IMR-90 (cell line): ENCODE measurements around the gene ZFHX3. TPM values are rescaled to one million over a fixed set of nuclear protein-coding genes. Genes with fewer than 3 reads are reported as not detected.

Source experiments
- ATAC-seq: fragments of 200-7000 bp; cut with Tn5 transposase; 2 replicates; pipeline ENCODE4 v1.9.1; 2020; ENCODE audit warnings: low read depth, mild to moderate bottlenecking, moderate library complexity
- BruUV-seq: library from RNA; stranded (reverse); fragments of 400-500 nt; replicated peaks from 2 replicates; lab custom pipeline; 2021; lab: Mats Ljungman, UMichigan
- CTCF ChIA-PET: fragments of 300-600 bp; formaldehyde crosslinking; extraction: SDS; loops from one replicate; lab custom pipeline; 2021; ENCODE audit warnings: antibody characterized with exemption; lab: Yijun Ruan, JAX
- POLR2A ChIA-PET: fragments of 300-600 bp; sonication (Branson Sonifier 250); formaldehyde crosslinking; loops from one replicate; lab custom pipeline; 2022; ENCODE audit warnings: antibody characterized with exemption; ENCODE audit not compliant: unreplicated experiment; lab: Charles Lee
- DNase-seq: peaks from one replicate; pipeline ENCODE4 v3.0.0; 2013
- H2AFZ ChIP-seq: replicated peaks from 2 replicates; pipeline ENCODE3; 2013; ENCODE audit warnings: low read length, mild to moderate bottlenecking; ENCODE audit not compliant: poor library complexity
- H2AK5ac ChIP-seq: 2 replicates; pipeline ENCODE4 v1.6.1; 2013; ENCODE audit warnings: low read depth, low read length, inconsistent platforms
- H2AK9ac ChIP-seq: replicated peaks from 2 replicates; pipeline ENCODE3; 2013; ENCODE audit warnings: mild to moderate bottlenecking, low read depth, low read length, moderate library complexity; ENCODE audit not compliant: poor library complexity
- H2BK120ac ChIP-seq: 2 replicates; pipeline ENCODE4 v1.6.1; 2013; ENCODE audit warnings: low read depth, low read length, inconsistent platforms
- H2BK15ac ChIP-seq: 3 replicates; pipeline ENCODE4 v1.6.1; 2013; ENCODE audit warnings: low read depth, low read length, inconsistent platforms
- H2BK20ac ChIP-seq: 2 replicates; pipeline ENCODE4 v1.6.1; 2013; ENCODE audit warnings: low read depth, mild to moderate bottlenecking, inconsistent platforms, low read length, moderate library complexity
- H2BK5ac ChIP-seq: 2 replicates; pipeline ENCODE4 v1.6.1; 2013; ENCODE audit warnings: mild to moderate bottlenecking, low read depth, low read length, inconsistent platforms; ENCODE audit not compliant: poor library complexity, severe bottlenecking
- H3K14ac ChIP-seq: replicated peaks from 2 replicates; pipeline ENCODE4 v1.6.1; 2013; ENCODE audit warnings: low read depth, low read length, inconsistent platforms
- H3K18ac ChIP-seq: 2 replicates; pipeline ENCODE4 v1.6.1; 2013; ENCODE audit warnings: low read depth, low read length, control low read depth
- H3K23ac ChIP-seq: 2 replicates; pipeline ENCODE4 v1.6.1; 2013; ENCODE audit warnings: low read depth, low read length, inconsistent platforms
- H3K27ac ChIP-seq: 2 replicates; pipeline ENCODE4 v1.5.1; 2013; ENCODE audit warnings: mild to moderate bottlenecking, control low read depth, low read length; ENCODE audit not compliant: insufficient read depth
- H3K27me3 ChIP-seq: 2 replicates; pipeline ENCODE4 v1.6.1; 2013; ENCODE audit warnings: low read length; ENCODE audit not compliant: control insufficient read depth, insufficient read depth
- H3K36me3 ChIP-seq: 2 replicates; pipeline ENCODE4 v1.6.1; 2013; ENCODE audit warnings: low read length, mixed read lengths; ENCODE audit not compliant: control insufficient read depth, insufficient read depth
- H3K4ac ChIP-seq: 2 replicates; pipeline ENCODE4 v1.6.1; 2013; ENCODE audit warnings: low read depth, low read length, inconsistent platforms
- H3K4me1 ChIP-seq: 2 replicates; pipeline ENCODE4 v1.6.1; 2013; ENCODE audit warnings: low read length, mixed read lengths; ENCODE audit not compliant: control insufficient read depth, insufficient read depth
- H3K4me2 ChIP-seq: 2 replicates; pipeline ENCODE4 v1.6.1; 2013; ENCODE audit warnings: low read depth, mild to moderate bottlenecking, control low read depth, low read length, moderate library complexity
- H3K4me3 ChIP-seq: 2 replicates; pipeline ENCODE4 v1.5.1; 2013; ENCODE audit warnings: low read depth, mild to moderate bottlenecking, control low read depth, low read length, moderate library complexity; ENCODE audit not compliant: insufficient read depth
- H3K56ac ChIP-seq: 2 replicates; pipeline ENCODE4 v1.6.1; 2013; ENCODE audit warnings: low read length, inconsistent platforms; ENCODE audit not compliant: insufficient read depth; ENCODE audit errors: extremely low read depth
- H3K79me1 ChIP-seq, 2 experiments: 2 replicates each; pipeline ENCODE4 v1.6.1; 2013; ENCODE audit warnings: low read length in 2 of 2, inconsistent platforms in 1 of 2, low read depth in 1 of 2
- H3K9ac ChIP-seq: 2 replicates; pipeline ENCODE4 v1.6.1; 2013; ENCODE audit warnings: low read depth, low read length, control low read depth
- H3K9me1 ChIP-seq: 2 replicates; pipeline ENCODE4 v1.6.1; 2013; ENCODE audit warnings: low read length, inconsistent platforms; ENCODE audit not compliant: insufficient read depth
- H3K9me3 ChIP-seq: 2 replicates; pipeline ENCODE4 v1.6.1; 2013; ENCODE audit warnings: low read length; ENCODE audit not compliant: control insufficient read depth, insufficient read depth
- H4K20me1 ChIP-seq: 2 replicates; pipeline ENCODE4 v1.6.1; 2013; ENCODE audit warnings: low read length, inconsistent platforms; ENCODE audit not compliant: insufficient read depth
- H4K5ac ChIP-seq: 2 replicates; pipeline ENCODE4 v1.6.1; 2013; ENCODE audit warnings: mild to moderate bottlenecking, low read depth, low read length, control low read depth
- H4K8ac ChIP-seq, 2 experiments: 2 replicates each; pipeline ENCODE4 v1.6.1; 2013; ENCODE audit warnings: low read depth in 2 of 2, low read length in 2 of 2, control low read depth in 1 of 2, inconsistent platforms in 1 of 2
- H4K91ac ChIP-seq: 2 replicates; pipeline ENCODE4 v1.6.1; 2013; ENCODE audit warnings: low read depth, low read length, inconsistent platforms; ENCODE audit not compliant: insufficient read depth
- CEBPB ChIP-seq: IDR thresholded peaks from 2 replicates; pipeline ENCODE4 v1.6.1; 2012; ENCODE audit warnings: low read depth, low read length, improper control_type of control experiment
- CHD1 ChIP-seq: IDR thresholded peaks from 2 replicates; pipeline ENCODE4 v1.6.1; 2012; ENCODE audit warnings: low read depth, low read length, improper control_type of control experiment
- FOS ChIP-seq: fragments of 150-350 bp; IDR thresholded peaks from 2 replicates; pipeline ENCODE4 v1.6.1; 2016; ENCODE audit warnings: low read depth, low read length
- MAFK ChIP-seq: IDR thresholded peaks from 2 replicates; pipeline ENCODE4 v1.6.1; 2012; ENCODE audit warnings: low read depth, low read length, improper control_type of control experiment
- MXI1 ChIP-seq: IDR thresholded peaks from 2 replicates; pipeline ENCODE4 v1.6.1; 2012; ENCODE audit warnings: low read depth, mild to moderate bottlenecking, low read length, moderate library complexity, borderline replicate concordance
- NFE2L2 ChIP-seq: fragments of 150-350 bp; IDR thresholded peaks from 2 replicates; pipeline ENCODE4 v1.6.1; 2016; ENCODE audit warnings: low read depth, mild to moderate bottlenecking, low read length
- RCOR1 ChIP-seq: IDR thresholded peaks from 2 replicates; pipeline ENCODE4 v1.6.1; 2012; ENCODE audit warnings: mild to moderate bottlenecking, low read length, improper control_type of control experiment; ENCODE audit not compliant: insufficient replicate concordance
- RFX5 ChIP-seq: IDR thresholded peaks from 2 replicates; pipeline ENCODE4 v1.8.0; 2012; ENCODE audit warnings: low read depth, mild to moderate bottlenecking, low read length, moderate library complexity
- WGBS, 2 experiments: methylation state at CpG; one replicate each; pipeline versions ENCODE4 v1.1.5 to v1.1.7; 2013; ENCODE audit warnings: missing lambda C conversion rate in 2 of 2; ENCODE audit not compliant: insufficient read length in 1 of 2; ENCODE audit errors: extremely low coverage in 2 of 2; 5-methylcytosine and 5-hydroxymethylcytosine counted together
- dilution Hi-C: fragments of 300-500 bp; cut with HindIII; formaldehyde crosslinking; loops from one replicate; pipeline ENCODE4 v1.14.3; 2018; ENCODE audit warnings: low sequenced_read_pairs; ENCODE audit not compliant: unreplicated experiment
- in situ Hi-C: fragments of 300-500 bp; cut with MboI; formaldehyde crosslinking; loops from 3 replicates; pipeline ENCODE4 v1.14.3; 2019; ENCODE audit warnings: low sequenced_read_pairs, inconsistent platforms, mixed read lengths
- intact Hi-C: fragments of 100-400 bp; cut with micrococcal nuclease; formaldehyde crosslinking; loops from 2 replicates; pipeline ENCODE4 v1.10.0; 2022
- polyA plus RNA-seq, 3 experiments: library from polyadenylated mRNA; depleted of rRNA; stranded (reverse); fragments of >200 nt; gene quantifications; 2 replicates each; pipeline ENCODE4 v1.2.3, GENCODE V29; 2012; ENCODE audit warnings: low replicate concordance in 1 of 3
- total RNA-seq: library from RNA; depleted of rRNA; stranded (reverse); fragments of >200 nt; gene quantifications from 2 replicates; pipeline ENCODE4 v1.2.3, GENCODE V29; 2012
- TF ChIP-seq, protein P1 (sequence below): fragments of 150-350 bp; IDR thresholded peaks from 2 replicates; pipeline ENCODE4 v1.6.1; 2017; ENCODE audit warnings: mild to moderate bottlenecking, antibody characterized with exemption, low read length, low read depth

Gene ZFHX3
- total and polyA plus RNA-seq, 2 of the 4 experiments (the other 2 are of a cell fraction) = 1.4 to 1.7 TPM

DNA sequence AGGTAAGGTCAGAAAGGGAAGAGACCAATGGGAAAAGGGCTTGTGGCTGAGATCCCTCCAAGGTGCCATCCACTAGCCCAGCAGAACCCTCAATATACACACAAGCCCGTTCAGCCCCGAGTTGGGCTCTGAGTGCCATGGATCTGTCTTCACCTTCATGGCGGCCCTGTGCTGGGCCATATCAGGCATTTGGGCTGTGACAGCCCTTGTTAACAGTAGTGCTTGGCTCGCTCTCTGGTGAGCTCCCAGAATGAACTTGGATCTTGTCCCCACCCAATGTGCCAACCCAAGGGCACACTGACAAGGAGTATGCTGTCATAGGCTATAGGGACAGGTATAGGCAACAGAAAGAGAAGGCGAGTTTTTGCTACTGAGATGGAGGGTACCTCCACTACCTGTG is 182.7 kb downstream of the ZFHX3 start:
- Histone ChIP-seq H3K4me1 (no peaks in the 10 kb centered on the region), H4K8ac (no peak overlapping the region), H2AFZ (no peak overlapping the region), H2BK120ac (no peak overlapping the region), H3K9me1 (no peaks in the 10 kb centered on the region; the same call in 1 of the 2 replicates), H3K56ac (no peak overlapping the region), H4K20me1 (no peaks in the 10 kb centered on the region), H3K9me3 (no peaks in the 10 kb centered on the region), H2BK20ac (no peak overlapping the region), H3K27ac (no peak overlapping the region), H2AK9ac (no peak overlapping the region), H3K36me3 (no peaks in the 10 kb centered on the region; the same call in none of the 2 replicates), H3K4me2 (no peak overlapping the region), H3K18ac (no peak overlapping the region), H3K4ac (no peak overlapping the region), H3K9ac (no peak overlapping the region), H4K5ac (no peak overlapping the region), H2BK15ac (no peak overlapping the region), H3K23ac (no peak overlapping the region), H3K79me1 (peaks cover 18 to 23% of the 10 kb centered on the region in 2 experiments), H2BK5ac (no peak overlapping the region), H2AK5ac (no peak overlapping the region), H3K27me3 (no peaks in the 10 kb centered on the region), H4K91ac (no peak overlapping the region), H3K4me3 (no peak overlapping the region), H3K14ac (no peak overlapping the region)
- no CpG with 5 or more reads among the region's 5 CpGs for WGBS, 2 experiments
- TF ChIP-seq RFX5 (no peak), CHD1 (no peak), FOS (no peak), MAFK (no peak), RCOR1 (no peak), MXI1 (no peak), NFE2L2 (no peak), CEBPB (no peak)
- TF ChIP-seq, protein P1, sequence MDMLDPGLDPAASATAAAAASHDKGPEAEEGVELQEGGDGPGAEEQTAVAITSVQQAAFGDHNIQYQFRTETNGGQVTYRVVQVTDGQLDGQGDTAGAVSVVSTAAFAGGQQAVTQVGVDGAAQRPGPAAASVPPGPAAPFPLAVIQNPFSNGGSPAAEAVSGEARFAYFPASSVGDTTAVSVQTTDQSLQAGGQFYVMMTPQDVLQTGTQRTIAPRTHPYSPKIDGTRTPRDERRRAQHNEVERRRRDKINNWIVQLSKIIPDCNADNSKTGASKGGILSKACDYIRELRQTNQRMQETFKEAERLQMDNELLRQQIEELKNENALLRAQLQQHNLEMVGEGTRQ = no peak
- no peak for ATAC-seq
- BruUV-seq = no TSS peak
- intact Hi-C loops = no loop called here
- DNase-seq = no peak
- in situ Hi-C loops = no loop called here
- dilution Hi-C loops = no loop called here
- ChIA-PET CTCF (interaction anchor here (1.0 kb wide), 1 partner anchor 8 kb away, joined by 3 read pairs; no protein-coding TSS in a partner anchor), POLR2A (no interaction called here)
